Dedifferentiated amniotic fluid mesenchymal stem cell (primary cell): ENCODE data around the gene TUBA1A.
"Not testable (repeated sequence)": the region's sequence is repeated elsewhere in the genome, so short reads cannot be mapped to it uniquely, and the experiment has no call there.

Source experiments
- DNase-seq: peaks from one replicate; pipeline ENCODE4 v3.0.0-alpha.2; 2016; ENCODE audit errors: extremely low spot score

TUBA1A gene

GRCh38 chr12:49188916-49189367, at the start of gene TUBA1A:
TUBA1A (minus strand) TSS chr12:49189080; CDS start chr12:49188979, 101 bp downstream.
- DNase-seq = peak; percentile 99

- no peak for DNase-seq
These were observed 47.5 kb upstream of the TUBA1A start for GRCh38 chr12:49236423-49236822.

DNA sequence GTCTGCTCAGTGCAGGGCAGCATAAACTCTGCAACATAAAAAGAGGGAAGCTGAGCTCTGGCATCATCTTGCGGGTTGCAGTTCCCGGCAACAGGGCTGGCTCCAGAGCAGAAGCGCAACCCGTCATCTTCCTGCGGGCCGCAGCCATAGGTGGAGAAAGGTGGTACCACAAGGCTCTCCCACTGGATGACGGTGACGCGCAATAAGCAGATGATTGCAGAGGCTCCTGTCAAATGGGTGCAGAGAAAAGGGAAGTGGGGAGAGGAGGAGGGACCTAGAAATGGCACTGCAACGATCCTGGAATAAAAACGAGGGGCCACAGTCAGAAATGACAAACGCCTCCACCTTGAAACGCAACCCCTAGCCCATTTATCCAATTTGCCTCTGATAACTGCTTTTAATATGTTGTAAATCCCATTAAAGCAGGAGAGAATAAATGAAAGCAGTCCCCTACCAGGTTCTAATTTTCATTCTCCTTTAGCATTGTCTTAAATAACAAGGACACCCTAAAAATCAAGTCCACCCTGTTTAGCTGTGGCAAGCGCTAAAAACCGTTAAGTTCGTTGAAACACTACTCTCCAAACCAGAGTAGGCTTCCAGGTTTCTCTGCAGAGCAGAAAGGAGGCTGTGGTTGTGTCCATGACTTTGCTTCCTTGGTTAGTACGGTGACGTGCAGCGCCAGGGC, 45.1 kb upstream of the TUBA1A start:
- no peak for DNase-seq

GRCh38 chr12:49232940-49233841, 44.3 kb upstream of the TUBA1A start:
- no peak for DNase-seq

DNA sequence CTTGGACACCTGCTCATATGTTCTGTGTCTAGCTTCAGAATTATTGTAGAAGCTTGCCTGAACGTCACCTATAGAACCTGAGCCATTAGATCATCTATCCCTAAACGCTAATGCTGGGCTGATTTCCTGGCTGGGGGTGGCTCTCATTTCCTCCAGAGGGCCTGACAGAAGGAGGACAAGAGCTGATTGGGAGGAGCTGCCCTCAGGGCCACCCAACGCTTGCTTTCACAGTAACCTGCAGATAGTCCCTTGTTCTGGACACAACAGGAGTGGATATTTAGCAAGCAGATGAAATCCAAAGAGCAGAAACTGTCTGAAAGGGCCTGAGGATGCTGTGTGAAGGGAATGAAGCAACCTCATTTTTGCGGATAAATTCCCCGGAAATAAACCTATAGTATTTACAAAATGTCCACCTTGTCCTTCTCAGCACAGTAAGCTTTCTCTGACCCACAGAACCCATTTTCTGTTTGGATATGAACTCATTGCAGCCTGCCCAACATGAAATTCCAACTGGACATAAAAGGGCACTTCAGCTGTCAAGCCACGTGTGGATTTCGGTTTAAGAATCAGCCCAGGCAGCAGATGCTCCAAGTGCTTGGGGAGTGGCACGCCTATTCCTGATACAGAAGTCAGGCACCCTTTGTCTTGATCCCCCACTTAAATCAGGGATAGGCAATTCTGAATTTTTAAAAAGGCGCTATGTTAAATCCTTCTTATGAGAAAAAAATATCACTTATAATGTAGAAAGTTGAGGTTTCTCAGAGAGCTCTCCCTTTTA, 43.2 kb upstream of the TUBA1A start:
- no peak for DNase-seq

GRCh38 chr12:49230805-49231194, 41.9 kb upstream of the TUBA1A start:
- DNase-seq = no peak

- DNase-seq = no peak
These were observed 41.4 kb upstream of the TUBA1A start for GRCh38 chr12:49230176-49230804.

DNA sequence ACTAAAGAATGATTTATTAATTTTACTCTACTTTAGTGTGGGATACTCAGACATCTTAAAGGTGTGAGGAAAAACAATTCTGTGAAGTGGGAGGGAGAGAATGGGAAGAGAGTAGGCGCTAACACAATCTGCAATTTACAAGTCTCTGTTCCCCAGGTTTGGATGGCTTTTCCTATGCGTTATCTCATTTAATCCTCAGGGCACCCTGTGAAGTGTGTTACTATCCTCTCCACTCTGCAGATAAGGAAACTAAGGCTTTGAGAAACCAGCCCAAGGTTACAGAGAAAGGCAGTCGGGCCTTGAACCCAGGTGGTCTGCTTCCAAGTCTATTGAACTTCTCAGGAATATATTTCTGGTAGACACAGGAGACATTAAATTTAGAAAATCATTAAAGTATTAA, 39.8 kb upstream of the TUBA1A start:
- no peak for DNase-seq

DNA sequence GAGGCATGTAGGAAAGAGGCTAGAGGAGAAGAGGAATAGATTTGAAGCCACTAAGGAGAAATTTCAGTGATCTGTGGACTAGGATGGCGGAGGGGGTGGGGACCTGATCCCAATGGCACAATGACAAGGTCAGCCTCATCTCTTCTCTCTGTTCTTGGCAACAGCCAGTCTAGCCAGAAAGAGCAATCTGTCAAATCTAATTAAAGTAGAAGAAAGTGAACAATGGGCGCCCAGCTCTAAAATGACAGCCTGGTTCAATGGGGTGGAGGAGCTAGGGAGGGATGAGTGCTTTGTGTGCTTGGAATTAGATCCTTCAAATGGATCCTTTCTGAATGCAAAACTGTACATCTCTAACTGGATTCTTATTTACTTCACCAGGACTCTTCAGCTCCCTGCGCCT, 38.8 kb upstream of the TUBA1A start:
- DNase-seq = no peak

DNA sequence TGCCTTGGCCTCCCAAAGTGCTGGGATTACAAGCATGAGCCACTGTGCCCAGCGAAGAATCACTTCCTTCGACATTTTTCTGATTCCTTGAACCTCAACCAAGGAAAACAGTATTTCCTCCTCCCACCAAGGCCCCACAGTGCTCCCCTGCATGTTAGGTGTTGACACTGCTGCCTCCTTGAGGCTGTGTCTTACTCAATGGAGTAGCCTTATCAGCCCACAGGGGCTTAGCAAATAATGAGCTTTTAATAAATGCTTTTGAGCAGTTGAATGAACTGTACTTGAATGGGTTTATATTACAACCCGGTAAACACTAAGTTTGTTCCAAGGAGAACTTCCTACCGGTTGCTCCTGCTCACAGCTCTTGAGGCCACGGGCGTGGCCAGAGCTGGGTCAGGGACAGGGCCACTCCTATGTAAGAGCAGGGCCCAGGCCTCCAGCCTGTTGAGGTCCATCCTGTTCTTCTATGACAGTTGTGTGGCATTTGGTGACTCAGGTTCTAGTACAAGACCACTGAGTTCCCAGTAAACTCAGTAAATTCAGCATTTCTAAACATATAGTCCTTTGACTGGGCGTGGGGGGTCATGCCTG, 36.8 kb upstream of the TUBA1A start:
- no peak for DNase-seq

DNA sequence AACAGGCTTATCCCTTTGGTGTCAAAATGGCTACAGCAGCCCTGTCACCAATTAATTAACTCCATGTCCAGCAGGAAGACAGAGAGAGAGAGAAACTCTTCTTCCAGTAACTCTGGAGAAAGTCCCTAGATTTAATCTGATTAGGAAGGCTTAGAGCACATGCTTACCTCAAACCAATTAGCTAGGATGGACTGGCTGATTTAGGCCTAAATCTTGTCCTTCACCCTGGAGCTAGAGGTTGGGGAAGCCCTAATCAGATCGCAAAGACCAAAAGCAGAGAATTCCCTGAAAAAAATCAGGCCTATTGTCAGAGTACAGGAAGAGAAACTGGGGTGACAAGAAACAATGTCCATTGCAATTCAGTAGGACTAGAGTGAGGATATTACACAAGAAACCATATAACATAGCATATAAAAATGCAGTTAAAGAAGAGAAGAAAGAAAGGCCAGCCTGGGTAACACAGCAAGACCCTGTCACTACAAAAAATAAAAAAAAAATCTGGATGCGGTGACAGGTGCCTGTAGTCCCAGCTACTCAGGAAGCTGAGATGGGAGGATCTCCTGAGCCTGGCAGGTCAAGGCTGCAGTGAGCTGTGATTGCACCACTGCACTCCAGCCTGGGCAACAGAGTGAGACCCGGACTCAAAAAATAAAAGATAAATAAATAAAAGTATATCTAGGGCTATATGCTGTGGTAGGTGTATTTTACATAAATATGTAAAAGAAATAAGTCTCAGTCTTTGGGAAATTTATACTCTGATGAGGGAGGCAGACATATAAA, 34.9 kb upstream of the TUBA1A start:
- DNase-seq = no peak

GRCh38 chr12:49223122-49223521, 34.2 kb upstream of the TUBA1A start:
- DNase-seq = no peak

GRCh38 chr12:49220972-49221371, 32.1 kb upstream of the TUBA1A start:
- DNase-seq = no peak

- DNase-seq = no peak
These were observed 30.6 kb upstream of the TUBA1A start for GRCh38 chr12:49219417-49220026.

- no peak for DNase-seq
These were observed 23.7 kb upstream of the TUBA1A start for GRCh38 chr12:49212572-49212971.

- not testable (repeated sequence) for DNase-seq
These were observed 21.8 kb upstream of the TUBA1A start for GRCh38 chr12:49210703-49211102.

DNA sequence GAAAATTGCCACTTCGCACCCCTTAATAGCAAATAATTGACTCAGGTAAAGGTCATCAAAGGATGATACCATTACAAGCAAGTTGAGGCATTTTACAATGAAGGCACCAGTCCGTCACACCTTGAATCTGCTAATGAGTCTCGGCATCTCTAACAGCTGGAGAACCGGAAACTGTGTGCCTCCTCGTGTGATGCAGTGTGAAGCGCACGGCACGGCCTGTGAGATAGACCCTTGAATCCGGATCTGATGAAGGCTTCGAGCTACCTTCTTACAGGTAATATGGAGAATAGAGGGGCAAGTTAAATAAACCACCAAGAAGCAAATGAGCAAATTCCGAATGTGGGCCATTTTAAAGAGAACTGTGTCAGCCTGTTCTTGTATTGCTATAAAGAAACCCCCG, 19.8 kb upstream of the TUBA1A start:
- no peak for DNase-seq

DNA sequence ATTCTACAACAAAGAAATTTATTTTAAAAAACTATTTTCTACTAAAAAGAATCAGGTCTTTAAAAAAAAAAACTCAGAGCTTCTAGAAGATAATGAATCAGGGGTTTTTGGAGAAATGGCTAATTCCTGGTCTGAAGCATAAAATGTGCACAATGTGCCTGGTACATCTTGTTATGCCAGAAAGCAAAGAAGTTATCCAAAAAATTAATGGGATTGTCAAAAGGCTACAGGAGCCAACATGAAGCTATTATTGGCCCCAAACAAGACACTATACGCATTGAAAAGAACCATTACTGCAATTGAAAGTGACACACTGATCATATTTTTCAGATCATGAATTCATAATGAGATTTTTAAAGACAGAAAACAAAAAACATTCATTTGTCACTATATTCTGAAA, 19.3 kb upstream of the TUBA1A start:
- no peak for DNase-seq

DNA sequence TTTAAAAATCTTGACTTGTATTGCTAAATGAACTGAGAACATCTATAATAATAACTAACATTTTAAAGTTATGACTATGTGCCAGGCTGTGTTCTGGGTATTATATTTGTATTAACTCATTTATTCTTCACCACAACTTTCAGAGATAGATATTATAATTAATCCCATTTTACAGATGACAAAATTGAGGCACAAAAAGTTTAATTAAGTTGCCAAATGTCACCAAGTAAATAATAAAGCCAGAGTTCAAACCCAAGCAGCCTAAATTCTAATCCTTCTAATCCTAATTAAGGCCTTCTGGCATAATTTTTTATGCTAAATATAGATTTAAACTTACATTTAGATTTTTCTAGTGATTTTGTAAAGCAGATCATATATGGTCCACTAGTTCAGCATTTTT, 17.5 kb upstream of the TUBA1A start:
- no peak for DNase-seq
